Osteocyte (in vitro differentiated cells): ENCODE results near the gene SH3TC2. TPM values are rescaled to one million over a fixed set of nuclear protein-coding genes. Genes with fewer than 3 reads are reported as not detected.

ENCODE experiments used
- DNase-seq: peaks from one replicate; pipeline ENCODE4 v3.0.0; 2021; ENCODE audit warnings: mixed read lengths; ENCODE audit not compliant: unreplicated experiment; ENCODE audit errors: extremely low spot score
- H3K27ac Mint-ChIP-seq: one replicate; pipeline ENCODE4 v1.8.0; 2021; ENCODE audit warnings: mild to moderate bottlenecking, mixed read lengths; ENCODE audit not compliant: unreplicated experiment
- H3K27me3 Mint-ChIP-seq: one replicate; pipeline ENCODE4 v1.8.0; 2021; ENCODE audit warnings: mixed read lengths; ENCODE audit not compliant: unreplicated experiment
- H3K36me3 Mint-ChIP-seq: one replicate; pipeline ENCODE4 v1.8.0; 2021; ENCODE audit warnings: mixed read lengths; ENCODE audit not compliant: unreplicated experiment
- H3K4me1 Mint-ChIP-seq: one replicate; pipeline ENCODE4 v1.8.0; 2021; ENCODE audit warnings: mixed read lengths; ENCODE audit not compliant: unreplicated experiment
- H3K4me3 Mint-ChIP-seq: one replicate; pipeline ENCODE4 v1.8.0; 2021; ENCODE audit warnings: mild to moderate bottlenecking, moderate library complexity, mixed read lengths; ENCODE audit not compliant: unreplicated experiment
- H3K9me3 Mint-ChIP-seq: one replicate; pipeline ENCODE4 v1.8.0; 2021; ENCODE audit warnings: mixed read lengths; ENCODE audit not compliant: unreplicated experiment
- CTCF ChIP-seq: fragments of 200-600 bp; sonication (generic); IDR thresholded peaks from 2 replicates; pipeline ENCODE4 v1.5.0; 2021; ENCODE audit warnings: antibody characterized with exemption, mild to moderate bottlenecking, moderate library complexity
- total RNA-seq: library from RNA; stranded (reverse); gene quantifications from 2 replicates; pipeline ENCODE4 v1.2.1, GENCODE V29; 2021

SH3TC2 gene
- total RNA-seq, 1 donor from 2014 or later: 0.83 TPM

GRCh38 chr5:149054416-149054815 lies 8.4 kb downstream of the SH3TC2 start:
- Mint-ChIP-seq H3K4me1 (peaks cover 28% of the 10 kb centered on the region), H3K27ac (no peak overlapping the region), H3K36me3 (no peaks in the 10 kb centered on the region), H3K27me3 (no peaks in the 10 kb centered on the region), H3K9me3 (peaks cover 13% of the 10 kb centered on the region), H3K4me3 (no peak overlapping the region)
- TF ChIP-seq CTCF: no peak
- no peak for DNase-seq

GRCh38 chr5:149053072-149053695 lies 9.7 kb downstream of the SH3TC2 start:
- Mint-ChIP-seq H3K4me1 (peaks cover 28% of the 10 kb centered on the region), H3K4me3 (no peak overlapping the region), H3K9me3 (peaks cover 6% of the 10 kb centered on the region), H3K27me3 (no peaks in the 10 kb centered on the region), H3K36me3 (no peaks in the 10 kb centered on the region), H3K27ac (no peak overlapping the region)
- TF ChIP-seq CTCF: no peak
- DNase-seq: no peak

GRCh38 chr5:149049371-149049781 lies 13.5 kb downstream of the SH3TC2 start:
- no peak overlapping the region for H3K4me3 Mint-ChIP-seq

GRCh38 chr5:149048811-149049210 lies 14.1 kb downstream of the SH3TC2 start:
- Mint-ChIP-seq H3K27ac (no peak overlapping the region), H3K9me3 (no peaks in the 10 kb centered on the region), H3K27me3 (no peaks in the 10 kb centered on the region), H3K4me1 (peaks cover 10% of the 10 kb centered on the region), H3K4me3 (no peak overlapping the region), H3K36me3 (no peaks in the 10 kb centered on the region)
- TF ChIP-seq CTCF: no peak
- no peak for DNase-seq

More at GRCh38 chr5:149049371-149049781, 13.5 kb downstream of the SH3TC2 start:
- no peak for DNase-seq
- Mint-ChIP-seq H3K4me1 (peaks cover 14% of the 10 kb centered on the region), H3K9me3 (no peaks in the 10 kb centered on the region), H3K27me3 (no peaks in the 10 kb centered on the region), H3K27ac (no peak overlapping the region), H3K36me3 (no peaks in the 10 kb centered on the region)
- no peak for TF ChIP-seq CTCF

- Mint-ChIP-seq H3K36me3 (no peaks in the 10 kb centered on the region), H3K4me3 (no peak overlapping the region)
These were observed 15.4 kb downstream of the SH3TC2 start for GRCh38 chr5:149047462-149047861.

More at GRCh38 chr5:149047462-149047861, 15.4 kb downstream of the SH3TC2 start:
- no peaks in the 10 kb centered on the region for H3K9me3 Mint-ChIP-seq
- DNase-seq: no peak
- H3K4me1 Mint-ChIP-seq: no peaks in the 10 kb centered on the region
- no peaks in the 10 kb centered on the region for H3K27me3 Mint-ChIP-seq
- no peak overlapping the region for H3K27ac Mint-ChIP-seq
- TF ChIP-seq CTCF: no peak
